Ovary (tissue), 3 donors: ENCODE results near the gene DAGLA.

Experiments
- POLR2A ChIP-seq: fragments of 450-650 bp; IDR thresholded peaks from one replicate; pipeline ENCODE4 v1.6.1; 2017; ENCODE audit warnings: antibody characterized with exemption, mild to moderate bottlenecking, moderate library complexity
- TF ChIP-seq, protein P1 (sequence below), 3 donors: fragments of 450-650 bp in 2 of 3; fragments of 200-600 bp in 1 of 3; IDR thresholded peaks; one replicate each; pipeline versions ENCODE4 v1.5.1 to v1.8.0; 2016 to 2022; ENCODE audit warnings: antibody characterized with exemption in 3 of 3, mild to moderate bottlenecking in 1 of 3
- donor health status: DM: no; HTN: no; CAD: no.

DNA sequence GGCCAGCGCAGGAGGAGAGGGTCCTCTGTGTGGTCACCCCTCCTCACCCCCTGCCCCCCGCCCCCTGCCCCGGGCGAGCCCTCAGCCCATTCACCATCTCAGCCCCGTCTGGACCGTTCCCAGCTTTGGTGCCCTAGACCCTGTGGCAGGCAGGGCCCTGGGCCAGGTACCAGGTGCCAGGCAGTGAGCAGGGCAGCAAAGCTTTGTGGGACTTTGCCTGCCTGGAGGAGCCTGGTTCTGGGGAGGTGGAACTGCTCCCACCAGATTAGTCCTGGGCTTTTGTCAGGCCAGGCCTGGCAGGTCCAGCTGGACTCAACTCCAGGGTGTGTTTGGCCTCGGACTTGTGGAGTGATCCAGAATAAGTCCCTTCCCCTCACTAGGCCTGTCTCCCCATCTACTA lies 58.6 kb downstream of the DAGLA start:
- TF ChIP-seq, protein P1, sequence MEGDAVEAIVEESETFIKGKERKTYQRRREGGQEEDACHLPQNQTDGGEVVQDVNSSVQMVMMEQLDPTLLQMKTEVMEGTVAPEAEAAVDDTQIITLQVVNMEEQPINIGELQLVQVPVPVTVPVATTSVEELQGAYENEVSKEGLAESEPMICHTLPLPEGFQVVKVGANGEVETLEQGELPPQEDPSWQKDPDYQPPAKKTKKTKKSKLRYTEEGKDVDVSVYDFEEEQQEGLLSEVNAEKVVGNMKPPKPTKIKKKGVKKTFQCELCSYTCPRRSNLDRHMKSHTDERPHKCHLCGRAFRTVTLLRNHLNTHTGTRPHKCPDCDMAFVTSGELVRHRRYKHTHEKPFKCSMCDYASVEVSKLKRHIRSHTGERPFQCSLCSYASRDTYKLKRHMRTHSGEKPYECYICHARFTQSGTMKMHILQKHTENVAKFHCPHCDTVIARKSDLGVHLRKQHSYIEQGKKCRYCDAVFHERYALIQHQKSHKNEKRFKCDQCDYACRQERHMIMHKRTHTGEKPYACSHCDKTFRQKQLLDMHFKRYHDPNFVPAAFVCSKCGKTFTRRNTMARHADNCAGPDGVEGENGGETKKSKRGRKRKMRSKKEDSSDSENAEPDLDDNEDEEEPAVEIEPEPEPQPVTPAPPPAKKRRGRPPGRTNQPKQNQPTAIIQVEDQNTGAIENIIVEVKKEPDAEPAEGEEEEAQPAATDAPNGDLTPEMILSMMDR (IDR thresholded peaks at IDR 0.05), result no peak
- no peak for TF ChIP-seq POLR2A
